GM21528 (cell line): ENCODE data around the gene ZFR2.
"Not testable (repeated sequence)": the region's sequence is repeated elsewhere in the genome, so short reads cannot be mapped to it uniquely, and the experiment has no call there.

Experiments
- ATAC-seq: cut with Tn5 transposase; IDR thresholded peaks from one replicate; pipeline ENCODE4 v1.9.1; 2021; ENCODE audit warnings: mild to moderate bottlenecking, moderate library complexity; ENCODE audit not compliant: unreplicated experiment, low FRiP score

The ZFR2 gene

DNA sequence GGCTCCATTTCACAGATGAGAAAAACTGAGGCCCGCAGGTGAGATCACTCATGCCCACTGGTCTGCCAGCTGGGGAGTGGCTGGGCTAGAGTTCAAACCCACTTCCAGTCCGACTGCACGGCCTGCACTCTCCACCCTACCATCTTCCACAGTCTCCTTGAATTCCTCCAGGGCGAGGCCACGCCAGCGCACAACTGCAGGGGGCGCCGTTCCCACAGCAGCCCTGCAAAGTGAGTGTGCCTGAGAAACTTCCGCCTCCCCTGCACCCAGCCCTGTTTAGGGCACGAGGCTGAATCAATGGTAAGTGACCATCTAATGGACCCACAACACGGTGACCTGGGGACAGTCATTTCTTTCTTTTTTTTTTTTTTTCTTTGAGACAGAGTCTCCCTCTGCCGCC, 10.8 kb upstream of the ZFR2 start:
- ATAC-seq = no peak

DNA sequence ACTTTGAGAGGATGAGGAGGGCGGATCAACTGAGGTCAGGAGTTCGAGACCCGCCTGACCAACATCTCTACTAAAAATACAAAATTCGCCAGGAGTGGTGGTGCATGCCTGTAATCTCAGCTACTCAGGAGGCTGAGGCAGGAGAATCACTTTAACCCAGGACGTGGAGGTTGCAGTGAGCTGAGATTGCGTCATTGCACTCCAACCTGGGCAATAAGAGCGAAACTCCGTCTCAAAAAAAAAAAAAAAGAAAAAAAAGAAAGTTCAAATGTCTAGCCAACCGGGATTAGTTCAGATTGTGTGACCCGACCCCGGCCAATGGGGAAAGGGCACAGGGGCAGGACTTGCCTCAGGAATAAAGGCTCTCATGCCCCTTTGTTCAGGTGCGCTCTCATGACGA, 5.9 kb upstream of the ZFR2 start:
- ATAC-seq = not testable (repeated sequence)

DNA sequence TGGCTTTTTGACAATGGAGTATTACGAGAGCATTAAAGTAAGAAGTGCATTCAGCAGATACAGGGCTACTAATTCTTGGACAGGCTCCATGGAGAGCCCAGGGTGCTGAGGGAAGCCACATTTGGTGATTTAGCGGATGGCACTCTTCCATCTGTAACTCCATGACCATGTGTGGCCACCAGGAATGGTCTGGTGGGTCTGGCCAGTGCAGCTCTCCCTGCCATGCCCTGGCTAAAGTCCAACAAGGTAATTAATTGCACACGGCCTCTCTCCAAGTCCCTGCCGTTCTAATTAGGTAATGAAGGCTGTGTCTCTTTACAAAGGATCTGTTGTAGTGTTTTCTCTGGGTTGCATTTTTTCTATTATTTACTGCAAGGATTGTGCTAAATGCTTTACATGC, 4.3 kb upstream of the ZFR2 start:
- ATAC-seq = no peak

DNA sequence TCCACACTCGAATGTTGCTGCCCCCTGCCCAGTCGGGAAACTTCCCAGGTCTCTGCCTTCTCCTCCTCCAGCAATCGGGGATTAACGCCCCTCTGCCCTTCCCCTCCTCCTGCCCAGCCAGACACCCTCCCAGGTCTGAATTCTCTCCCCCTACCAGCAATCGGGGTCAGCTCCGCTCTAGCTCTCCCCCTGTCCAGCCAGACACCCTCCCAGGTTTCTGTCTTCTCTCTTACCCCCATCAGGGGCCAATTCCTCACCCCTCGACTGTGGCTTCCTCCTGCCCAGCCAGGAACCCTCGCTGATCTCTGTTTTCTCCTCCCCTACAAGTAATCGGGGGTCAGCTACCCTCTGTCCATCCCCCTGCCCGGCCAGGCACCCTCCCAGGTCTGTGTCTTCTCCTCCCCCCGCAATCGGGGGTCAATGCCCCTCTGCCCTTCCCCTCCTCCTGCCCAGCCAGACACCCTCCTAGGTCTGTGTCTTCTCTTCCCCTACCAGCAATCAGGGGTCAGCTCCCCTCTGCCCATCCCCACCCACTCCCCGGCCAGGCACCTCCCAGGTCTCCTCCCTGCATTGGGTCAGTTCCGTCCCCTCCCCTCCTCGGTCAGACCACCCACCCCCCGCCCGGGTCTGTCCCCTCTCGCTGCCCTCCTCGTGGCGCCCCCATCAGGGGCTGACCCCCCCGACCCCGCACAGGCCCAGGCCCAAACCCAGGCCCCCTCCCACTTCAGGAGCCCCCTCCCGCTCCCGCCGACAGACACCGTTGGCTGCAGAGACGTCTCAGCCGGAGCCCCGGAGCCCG, 668 bp downstream of the ZFR2 start:
- ATAC-seq = no peak

DNA sequence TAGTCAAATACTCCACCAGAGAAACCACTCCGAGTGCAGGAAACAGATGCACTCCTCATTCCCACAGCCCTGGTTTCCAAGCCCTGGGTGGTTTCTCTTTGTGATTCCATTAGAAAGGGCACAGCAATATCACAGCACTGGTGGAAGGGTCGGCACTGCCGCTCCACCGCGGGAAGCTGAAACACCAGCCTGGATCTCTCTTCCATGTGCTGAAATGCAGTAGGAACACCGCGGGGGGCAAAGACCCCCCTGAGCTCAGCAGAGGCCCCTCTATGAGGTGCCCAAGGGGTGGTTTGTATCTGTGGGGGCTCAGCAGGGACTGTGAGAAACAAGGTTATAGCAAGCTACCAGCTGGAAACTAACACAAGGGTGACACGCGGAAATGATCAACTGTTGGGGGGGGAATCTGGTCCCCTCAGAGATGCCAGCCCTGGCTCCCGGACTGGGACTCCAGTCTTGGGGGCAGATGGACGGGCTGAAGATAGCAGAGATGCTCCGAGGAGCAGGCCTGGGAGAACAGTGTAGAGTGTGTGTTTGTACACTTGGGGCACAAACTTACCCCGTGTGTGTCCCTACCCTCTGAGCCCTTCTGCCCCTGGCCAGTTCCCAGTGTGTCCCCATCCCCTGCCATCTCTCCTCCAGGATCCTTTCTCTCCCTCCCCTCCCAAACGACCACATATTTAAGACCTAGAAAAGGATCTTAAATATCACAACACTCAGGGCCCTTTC, 1.8 kb downstream of the ZFR2 start:
- no peak for ATAC-seq

DNA sequence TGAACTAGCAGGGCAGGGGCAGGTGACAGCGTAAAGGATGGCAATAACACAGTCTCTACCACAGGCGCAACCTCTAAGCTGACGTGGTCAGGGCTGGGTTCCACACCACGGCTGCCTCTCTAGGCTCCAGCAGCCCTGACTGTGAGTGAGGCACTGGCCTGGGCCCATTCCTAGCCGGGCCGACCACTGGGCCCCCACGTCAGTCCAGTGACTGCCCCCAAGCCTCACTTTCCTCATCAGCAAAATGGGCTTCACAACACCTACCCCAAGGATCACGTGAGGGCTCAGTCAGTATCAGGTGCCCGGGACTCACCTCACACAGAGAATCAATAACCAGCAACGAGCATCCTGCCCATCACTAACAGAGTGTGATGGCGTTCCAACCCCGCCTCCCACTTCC, 5.2 kb downstream of the ZFR2 start:
- no peak for ATAC-seq

DNA sequence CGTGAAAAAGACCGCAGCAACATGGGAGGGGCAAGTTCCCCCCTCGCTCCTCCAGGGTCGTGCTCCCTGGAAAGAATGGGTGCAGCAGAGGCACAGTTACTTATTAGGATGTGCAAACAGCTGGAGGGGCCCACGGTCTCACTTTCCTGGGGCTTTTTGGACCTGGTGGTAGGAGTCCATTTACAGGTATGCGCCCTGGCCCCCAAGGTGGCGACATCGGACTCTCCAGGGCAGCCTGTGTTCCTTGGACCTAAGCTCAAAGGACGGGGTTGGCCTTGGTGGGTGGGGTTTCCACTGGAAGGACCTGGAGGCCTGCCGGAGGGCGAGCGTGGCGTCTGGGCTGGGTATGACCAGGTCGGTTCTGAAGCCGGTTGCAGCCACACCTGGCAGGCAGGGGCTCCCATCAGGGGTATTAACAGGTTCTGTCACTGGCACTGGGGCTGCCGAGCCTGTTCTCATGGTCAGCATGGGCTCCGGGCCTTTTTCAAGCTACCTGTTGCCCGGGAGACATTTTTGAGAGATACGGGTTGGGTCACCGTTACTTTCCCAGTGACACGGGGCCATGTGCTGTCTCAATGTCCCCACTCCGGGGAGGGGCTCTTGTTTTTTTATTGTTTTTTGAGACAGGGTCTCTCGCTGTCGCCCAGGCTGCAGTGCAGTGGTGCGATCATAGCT, 5.9 kb downstream of the ZFR2 start:
- no peak for ATAC-seq

DNA sequence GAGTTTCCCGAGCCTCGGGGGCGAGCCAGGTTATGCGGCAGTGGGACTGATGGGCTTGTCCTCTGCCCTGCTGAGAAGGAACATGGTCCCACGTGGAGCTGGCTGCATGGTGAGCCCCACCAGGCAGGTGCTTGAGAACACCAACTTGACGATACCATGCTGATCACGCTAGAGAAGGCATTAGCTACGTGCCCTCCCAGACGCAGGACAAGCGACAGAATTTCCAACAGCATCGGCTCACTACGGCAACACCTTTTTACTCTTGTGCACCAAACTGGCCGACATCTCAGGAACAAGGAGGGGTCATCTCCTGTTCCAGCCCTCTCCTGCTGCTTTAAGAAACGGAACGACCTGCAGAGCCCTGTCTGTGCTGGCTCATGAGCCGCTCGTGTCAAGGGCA, 8.3 kb downstream of the ZFR2 start:
- ATAC-seq = no peak

DNA sequence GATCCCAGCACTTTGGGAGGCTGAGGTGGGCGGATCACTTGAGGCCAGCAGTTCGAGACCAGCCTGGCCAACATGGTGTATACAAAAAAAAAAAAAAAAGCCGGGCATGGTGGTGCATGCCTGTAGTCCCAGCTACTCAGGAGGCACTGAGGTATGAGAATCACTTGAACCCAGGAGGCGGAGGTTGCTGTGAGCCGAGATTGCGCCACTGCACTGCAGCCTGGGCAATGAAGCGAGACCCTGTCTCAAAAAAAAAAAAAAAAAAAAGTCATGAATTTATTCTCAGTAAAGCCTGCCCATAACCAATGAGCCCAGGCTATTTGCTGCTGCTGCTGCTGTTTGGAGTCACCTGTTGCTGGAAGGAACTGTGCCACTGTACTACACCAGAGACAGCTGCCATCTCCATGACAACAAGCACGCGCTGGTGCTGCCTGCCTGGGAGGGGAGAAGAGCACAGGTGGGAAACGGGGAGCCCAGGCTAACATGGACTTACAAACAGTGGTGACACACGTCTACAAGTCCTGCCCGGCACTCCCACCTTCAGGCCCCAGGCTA, 11.3 kb downstream of the ZFR2 start:
- ATAC-seq = no peak

DNA sequence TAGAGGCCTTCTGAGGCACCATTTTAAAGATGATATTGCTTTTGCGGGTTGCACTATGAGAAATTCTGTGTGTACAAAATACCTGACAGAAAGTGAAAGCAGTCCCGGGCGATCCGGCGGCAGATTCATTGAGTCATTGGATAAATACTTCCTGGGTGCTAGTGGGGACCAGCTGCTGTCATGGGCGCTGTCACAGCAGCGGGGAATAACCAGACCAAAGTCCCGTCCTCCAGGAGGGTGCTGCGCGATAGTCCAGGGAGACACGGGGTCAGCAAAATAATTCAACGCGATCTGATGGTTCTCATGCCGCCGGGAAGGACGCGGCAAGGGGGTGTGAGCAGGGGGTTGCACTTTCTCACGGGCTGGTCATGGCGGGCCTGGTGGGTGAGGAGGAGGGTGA, 13.5 kb downstream of the ZFR2 start:
- no peak for ATAC-seq

DNA sequence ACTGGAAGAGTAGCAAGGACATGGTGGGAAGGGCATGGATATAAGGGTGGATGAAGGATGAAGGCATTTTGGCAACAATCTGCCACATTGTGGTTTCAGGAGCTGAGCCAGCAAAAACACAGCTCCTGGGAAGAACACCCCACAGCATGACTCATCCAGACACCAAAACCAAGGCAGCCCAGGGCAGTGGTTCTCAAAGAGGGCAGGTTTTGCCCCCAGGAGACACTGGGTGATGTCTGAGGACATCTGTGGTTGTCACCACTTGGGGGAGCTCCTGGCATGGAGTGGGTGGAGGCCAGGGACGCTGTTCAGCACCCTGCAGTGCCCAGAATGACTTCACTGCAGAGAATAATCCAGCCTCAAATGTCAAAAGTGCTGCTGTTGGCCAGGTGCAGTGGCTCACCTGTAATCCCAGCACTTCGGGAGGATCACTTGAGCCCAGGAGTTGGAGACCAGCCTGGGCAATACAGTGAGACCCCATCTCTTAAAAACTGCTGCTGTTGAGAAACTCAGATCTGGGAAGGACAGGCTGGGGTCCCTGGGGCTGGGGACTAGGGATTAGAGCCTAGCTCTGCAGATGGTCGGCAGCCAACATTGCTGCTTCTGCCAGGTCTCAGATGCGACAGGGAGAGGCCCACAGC, 16.1 kb downstream of the ZFR2 start:
- ATAC-seq = no peak

DNA sequence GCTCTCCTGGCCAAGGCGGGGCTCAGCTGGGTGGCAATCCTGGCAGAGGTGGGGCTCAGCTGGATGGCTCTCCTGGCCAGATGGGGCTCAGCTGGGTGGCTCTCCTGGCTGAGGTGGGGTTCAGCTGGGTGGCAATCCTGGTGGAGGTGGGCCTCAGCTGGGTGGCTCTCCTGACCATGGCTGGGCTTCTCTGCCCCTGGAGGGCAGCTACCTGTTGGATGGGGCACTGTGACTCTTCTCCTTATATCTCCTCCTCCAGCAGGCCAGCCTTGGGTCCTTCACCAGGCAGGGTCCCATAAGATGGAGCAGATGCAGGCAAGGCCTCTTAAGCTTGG, 16.7 kb downstream of the ZFR2 start:
- no peak for ATAC-seq

DNA sequence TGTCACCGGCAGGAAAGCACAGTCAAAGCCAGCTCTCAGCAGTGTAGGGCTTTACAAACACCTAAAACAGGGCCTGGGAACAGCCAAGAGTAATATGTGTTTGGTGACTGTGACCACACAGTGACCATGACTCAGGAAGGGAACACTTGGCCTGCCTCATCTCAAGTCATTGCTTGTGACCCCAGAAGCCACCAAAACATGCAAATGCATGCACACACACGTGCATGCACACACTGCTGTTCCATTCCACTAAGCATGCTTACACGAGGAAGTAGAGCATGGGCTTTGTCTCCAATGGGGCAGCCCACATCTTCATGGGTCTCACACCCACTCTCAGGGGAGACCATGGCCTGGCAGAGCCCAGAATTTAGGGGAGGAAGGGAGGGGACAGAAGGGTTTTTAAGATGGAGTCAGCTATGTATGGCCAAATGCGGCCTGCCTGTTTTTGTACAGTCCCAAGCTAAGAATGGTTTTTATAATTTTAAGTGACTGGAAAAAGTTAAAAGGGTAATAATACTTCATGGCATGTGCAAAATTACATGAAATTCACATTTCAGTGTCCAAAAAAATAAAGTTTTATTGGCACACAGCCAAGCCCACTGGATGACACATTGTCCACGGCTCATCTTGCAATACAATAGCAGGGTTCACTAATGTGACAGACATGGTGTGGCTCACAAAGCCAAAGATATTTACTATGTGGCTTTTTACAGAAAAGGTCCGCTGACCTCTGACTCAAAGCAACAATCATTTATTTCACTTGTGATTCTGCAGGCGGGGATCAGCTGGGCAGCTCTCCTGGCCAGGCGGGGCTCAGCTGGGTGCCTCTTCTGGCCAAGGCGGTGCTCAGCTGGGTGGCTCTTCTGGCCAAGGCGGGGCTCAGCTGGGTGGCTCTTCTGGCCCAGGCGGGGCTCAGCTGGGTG, 17.3 kb downstream of the ZFR2 start:
- no peak for ATAC-seq

DNA sequence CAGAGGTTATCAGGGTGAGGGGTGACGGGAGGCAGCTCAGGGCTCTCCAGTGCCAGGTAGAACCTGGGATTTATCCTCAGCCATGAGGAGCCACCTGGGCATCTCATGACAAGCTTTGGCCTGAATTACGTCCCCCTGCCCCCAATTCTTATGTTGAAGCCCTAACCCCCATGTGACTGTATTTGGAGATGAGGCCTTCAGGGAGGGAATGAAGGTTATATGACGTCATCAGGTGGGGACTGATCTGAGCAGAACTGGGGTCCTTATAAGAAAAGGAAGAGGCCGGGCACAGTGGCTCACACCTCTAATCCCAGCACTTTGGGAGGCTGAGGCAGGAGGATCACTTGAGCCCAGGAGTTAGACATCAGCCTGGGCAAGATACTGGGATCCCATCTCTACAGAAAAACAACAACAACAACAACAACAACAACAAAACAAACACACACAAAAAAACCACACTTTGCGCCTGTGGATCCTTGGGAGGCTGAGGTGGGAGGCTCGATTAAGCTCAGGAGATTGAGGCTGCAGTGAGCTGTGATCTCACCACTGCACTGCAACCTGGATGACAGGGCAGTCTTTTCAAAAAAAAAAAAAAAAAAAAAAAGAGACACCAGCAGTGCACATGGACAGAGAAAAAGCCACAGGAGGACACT, 18.4 kb downstream of the ZFR2 start:
- ATAC-seq = no peak

DNA sequence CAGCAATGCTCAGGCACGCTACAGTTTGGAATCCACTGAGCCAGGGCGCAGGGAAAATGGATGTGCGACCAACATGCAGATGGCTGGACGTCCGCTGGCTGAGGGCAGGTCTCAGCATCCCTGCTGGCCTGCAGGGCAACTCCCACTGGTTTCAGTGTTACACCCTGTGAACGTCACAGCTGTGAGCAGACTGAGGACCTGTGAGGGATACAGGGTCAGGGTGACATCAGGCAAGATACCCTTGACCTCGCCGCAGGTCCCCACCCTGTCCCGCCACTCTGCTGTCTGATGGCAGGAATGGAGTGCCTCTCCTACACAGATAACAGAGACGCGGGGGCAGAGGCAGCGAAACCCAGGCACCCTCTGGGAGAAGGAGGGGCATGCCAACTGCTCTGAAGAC, 19.1 kb downstream of the ZFR2 start:
- ATAC-seq = no peak

DNA sequence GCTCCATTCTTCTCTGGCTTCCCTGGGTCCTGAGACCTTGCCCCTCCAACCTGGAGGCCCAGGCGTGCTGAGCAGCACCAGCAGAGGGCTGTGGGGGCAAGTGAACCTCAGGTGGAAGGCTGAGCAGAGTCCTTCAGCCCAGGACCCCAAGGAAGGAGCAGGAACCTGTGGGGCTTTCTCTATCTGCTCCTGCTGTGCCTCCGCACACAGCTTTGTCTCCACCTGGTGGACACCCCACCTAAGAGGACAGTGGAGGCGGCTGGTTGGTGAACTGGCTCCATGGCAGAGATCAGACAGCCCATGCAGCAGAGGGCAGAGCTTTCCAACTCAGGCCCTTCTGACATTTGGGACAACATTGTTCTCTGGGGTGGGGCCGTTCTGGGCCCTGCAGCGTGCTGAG, 19.7 kb downstream of the ZFR2 start:
- ATAC-seq = no peak

DNA sequence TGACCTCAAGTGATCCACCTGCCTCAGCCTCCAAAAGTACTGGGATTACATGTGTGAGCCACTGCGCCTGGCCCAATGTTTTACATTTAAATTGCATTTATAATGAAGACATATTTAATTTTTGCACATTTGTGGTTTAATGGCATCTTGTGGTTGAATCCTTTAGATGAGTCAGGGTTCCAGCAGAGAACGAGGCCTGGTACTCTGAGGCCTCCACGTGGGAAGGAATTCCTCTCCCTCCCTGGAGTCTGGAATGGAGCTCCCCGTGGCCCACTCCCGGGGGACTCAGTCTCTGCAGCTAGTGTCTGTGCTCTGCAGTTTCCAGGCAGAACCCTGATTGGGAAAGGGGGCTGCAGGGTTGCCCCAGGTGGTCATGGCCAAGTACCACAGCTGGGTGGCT, 24.2 kb downstream of the ZFR2 start:
- no peak for ATAC-seq

DNA sequence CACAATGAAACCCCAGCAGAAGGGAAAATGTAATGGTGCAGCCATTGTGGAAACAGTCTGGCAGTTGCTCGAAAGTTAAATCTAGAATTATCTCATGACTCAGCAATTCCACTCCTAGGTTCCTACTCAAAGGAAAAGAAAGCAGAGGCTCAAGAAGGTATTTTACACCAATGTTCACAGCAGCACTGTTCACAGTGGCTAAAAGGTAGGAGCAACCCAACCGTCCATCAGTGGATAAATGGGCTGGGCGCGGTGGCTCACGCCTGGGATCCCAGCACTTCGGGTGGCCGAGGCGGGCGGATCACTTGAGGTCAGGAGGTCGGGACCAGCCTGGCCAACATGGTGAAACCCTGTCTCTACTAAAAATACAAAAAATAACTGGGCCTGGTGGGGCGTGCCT, 25.9 kb downstream of the ZFR2 start:
- no peak for ATAC-seq

DNA sequence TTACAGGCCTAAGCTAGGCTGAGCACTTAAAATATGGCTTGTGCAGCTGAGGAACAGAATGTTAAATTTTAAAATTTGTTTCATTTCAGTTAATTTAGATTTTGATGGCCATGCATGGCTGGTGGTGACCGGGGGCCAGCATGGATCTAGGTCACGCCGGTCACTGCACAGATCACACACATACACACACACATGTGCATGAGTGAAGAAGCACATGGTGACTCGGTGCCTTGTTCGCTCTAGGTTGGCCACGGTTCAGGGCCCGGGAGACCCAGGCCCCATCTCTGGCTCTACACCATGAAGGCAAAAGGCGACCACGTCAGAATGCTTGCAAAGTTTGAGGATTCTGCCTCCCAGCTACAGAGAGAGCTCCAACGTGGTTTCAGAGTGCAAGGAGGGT, 28.0 kb downstream of the ZFR2 start:
- ATAC-seq = no peak
